ENCODE measurements around the gene PLIN3. TPM values are rescaled to one million over a fixed set of nuclear protein-coding genes. Genes with fewer than 3 reads are reported as not detected.
A peak's percentile ranks its signal among the peaks of the same experiment; 100 is the strongest.

PLIN3 gene
- total and polyA plus RNA-seq, 2 of the 8 experiments (the other 6 are each of a cell fraction or from before 2014, with no cell fraction given), result 60.7 to 61.5 TPM

DNA sequence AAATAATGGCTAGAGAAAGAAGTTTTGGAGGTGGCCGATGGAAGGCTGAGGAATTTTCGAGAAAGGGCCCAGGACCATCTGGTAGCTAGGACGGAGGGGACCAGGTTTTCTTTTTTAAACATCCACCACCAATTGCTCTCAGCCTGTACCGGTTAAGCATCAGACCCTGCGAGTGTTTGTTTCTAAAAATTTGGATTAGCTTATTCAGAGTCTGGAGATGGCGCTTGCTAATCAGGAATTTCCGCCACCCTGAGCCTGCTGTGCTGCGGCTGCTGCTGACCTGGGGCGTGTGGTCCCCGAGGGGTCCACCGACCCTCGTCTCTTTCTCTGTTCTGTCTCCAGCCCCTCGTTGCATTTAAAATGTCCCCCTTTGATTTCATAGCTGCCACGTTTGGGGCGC, 43.8 kb upstream of the PLIN3 start:
- H3K56ac ChIP-seq (replicated peaks; ENCODE audit: insufficient read length, low read depth, low read length), result no peak overlapping the region
- TF ChIP-seq NANOG (IDR thresholded peaks at IDR 0.05; ENCODE audit: insufficient read depth, low read depth, low read length, poor library complexity, severe bottlenecking) (no peak), E2F6 (IDR thresholded peaks at IDR 0.05) (no peak), CHD1 (IDR thresholded peaks at IDR 0.05; ENCODE audit: low read depth, low read length) (no peak), TBP (IDR thresholded peaks at IDR 0.05; ENCODE audit: low read depth, low read length) (no peak), EGR1 (IDR thresholded peaks at IDR 0.05; ENCODE audit: borderline replicate concordance, low read depth, low read length) (no peak), ASH2L (IDR thresholded peaks at IDR 0.05; ENCODE audit: low read length) (no peak), HDAC2 (IDR thresholded peaks at IDR 0.05; ENCODE audit: borderline replicate concordance in 1 of 2, low read depth in 2 of 2, low read length in 2 of 2) (no peak), GTF2F1 (IDR thresholded peaks at IDR 0.05; ENCODE audit: borderline replicate concordance, low read depth, low read length) (no peak), JUND (IDR thresholded peaks at IDR 0.05; ENCODE audit: low read length) (no peak), ZNF274 (IDR thresholded peaks at IDR 0.05; ENCODE audit: borderline replicate concordance, extremely low read depth, low read length) (no peak), MAX (IDR thresholded peaks at IDR 0.05) (no peak), POLR2A (IDR thresholded peaks at IDR 0.05; ENCODE audit: control extremely low read depth in 1 of 2, low read depth in 2 of 2, low read length in 2 of 2) (no peak)
- no peak overlapping the region for H2AFZ ChIP-seq (ENCODE audit: low read length)
- H2BK120ac ChIP-seq (replicated peaks; ENCODE audit: low read depth, low read length), result no peak overlapping the region
- POLR2A ChIA-PET (ENCODE audit: partially characterized antibody), result interaction anchor here (0.7 to 2.5 kb wide), 7 partner anchors 16 to 365 kb away, joined by 3 to 5 read pairs (median 4); partner anchors contain the start of gene PLIN3
- peak overlapping the region; percentile 58; the same call in 1 of the 2 replicates for H4K8ac ChIP-seq (ENCODE audit: extremely low read depth, insufficient read depth, low read length)
- H3K23ac ChIP-seq (ENCODE audit: insufficient read length), result no peak overlapping the region
- peaks cover 8% of the 10 kb centered on the region for H3K23me2 ChIP-seq (ENCODE audit: low read depth, low read length)
- H3K4me2 ChIP-seq (ENCODE audit: insufficient read depth in 1 of 2, low read depth in 2 of 2, low read length in 2 of 2), result peak overlapping the region; percentile 43 to 75; a peak in 2 of 4 replicates
- DNase-seq (ENCODE audit: low read depth in 1 of 2, low spot score in 2 of 2), result no peak
- H2AK5ac ChIP-seq (ENCODE audit: low read depth, low read length), result no peak overlapping the region
- H3K9ac ChIP-seq (replicated peaks in 1 of 4; ENCODE audit: extremely low read depth in 1 of 4, low read depth in 3 of 4, low read length in 3 of 4), result no peak overlapping the region
- CTCF ChIA-PET (ENCODE audit: partially characterized antibody), result interaction anchor here (0.6 to 6.9 kb wide), 24 partner anchors 9 to 171 kb away, joined by 3 to 111 read pairs (median 7); partner anchors contain the start of genes ARRDC5, PLIN3 and TICAM1
- peaks cover 0 to 14% (median 11%) of the 10 kb centered on the region in 4 experiments; a peak in 6 of 7 replicates for H3K4me1 ChIP-seq (replicated peaks in 1 of 4; ENCODE audit: control insufficient read depth in 3 of 4, insufficient read depth in 4 of 4, low read length in 3 of 4)
- H3K79me1 ChIP-seq (ENCODE audit: low read depth, low read length), result peaks cover 5% of the 10 kb centered on the region; the same call in 1 of the 2 replicates
- H3K27me3 ChIP-seq (replicated peaks in 1 of 4; ENCODE audit: control insufficient read depth in 3 of 4, extremely low read depth in 1 of 4, insufficient read depth in 3 of 4, low read length in 3 of 4), result no peaks in the 10 kb centered on the region; a peak in 2 of 7 replicates
- H4K5ac ChIP-seq (ENCODE audit: insufficient read length, low read depth, low read length), result no peak overlapping the region
- no peak overlapping the region for H2BK5ac ChIP-seq (ENCODE audit: low read depth, low read length)
- WGBS, 2 experiments (ENCODE audit: extremely low coverage in 1 of 2, insufficient coverage in 1 of 2, insufficient read length in 1 of 2, insufficient replicate concordance in 2 of 2, low coverage in 1 of 2, low lambda C conversion rate in 2 of 2, missing lambda C conversion rate in 1 of 2), result 87% methylated on average over 15 of the region's 15 CpGs; no CpG with 5 or more reads in 1 of the 2 experiments
- H2BK15ac ChIP-seq (ENCODE audit: low read length), result peak overlapping the region; percentile 81; the same call in 1 of the 2 replicates
- H4K91ac ChIP-seq (replicated peaks; ENCODE audit: insufficient read length, low read length), result no peak overlapping the region
- no peak overlapping the region for H3K27ac ChIP-seq (ENCODE audit: low read depth, low read length)
- H3K79me2 ChIP-seq (ENCODE audit: control insufficient read depth in 1 of 2, insufficient read depth in 2 of 2, low read length in 2 of 2), result peaks cover 1 to 55% of the 10 kb centered on the region in 2 experiments; a peak in 3 of 4 replicates
- H3K9me3 ChIP-seq (ENCODE audit: insufficient read depth in 2 of 2, low read depth in 1 of 2, low read length in 1 of 2), result no peaks in the 10 kb centered on the region
- peaks cover 3 to 19% of the 10 kb centered on the region in 2 experiments for H4K20me1 ChIP-seq (replicated peaks in 1 of 2; ENCODE audit: control insufficient read depth in 1 of 2, insufficient read depth in 2 of 2, low read length in 2 of 2)
- no peak overlapping the region for H3K18ac ChIP-seq (ENCODE audit: extremely low read depth, low read length)
- H3K14ac ChIP-seq (ENCODE audit: insufficient read length), result no peak overlapping the region
- H3K36me3 ChIP-seq (ENCODE audit: control insufficient read depth in 2 of 4, insufficient read depth in 4 of 4, low read length in 3 of 4), result peaks cover 4 to 22% (median 10%) of the 10 kb centered on the region in 4 experiments; a peak in 5 of 8 replicates
- H3K4me3 ChIP-seq (ENCODE audit: extremely low read depth in 1 of 4, insufficient read depth in 2 of 4, low read depth in 3 of 4, low read length in 4 of 4), result peak overlapping the region in 1 of 4 experiments; percentile 83; a peak in 2 of 8 replicates
- peak overlapping the region; percentile 16 for H3K4ac ChIP-seq (replicated peaks; ENCODE audit: insufficient read length, low read depth, low read length)
- H2BK12ac ChIP-seq (ENCODE audit: low read depth, low read length), result no peak overlapping the region
- no peak for FAIRE-seq
- H2BK20ac ChIP-seq (ENCODE audit: low read length), result no peak overlapping the region
